ENCODE results near the gene N4BP2. TPM values are rescaled to one million over a fixed set of nuclear protein-coding genes. Genes with fewer than 3 reads are reported as not detected.
"Not testable (repeated sequence)": the region's sequence is repeated elsewhere in the genome, so short reads cannot be mapped to it uniquely, and the experiment has no call there.

Gene N4BP2
- total RNA-seq, 2 donors from 2014 or later: 16.6 to 22.4 TPM

GRCh38 chr4:40143926-40144508 lies 87.4 kb downstream of the N4BP2 start:
- Mint-ChIP-seq H3K36me3 (ENCODE audit: low read depth) (peaks cover 2% of the 10 kb centered on the region), H3K4me3 (no peak overlapping the region), H3K4me1 (peaks cover 2% of the 10 kb centered on the region), H3K27ac (peak overlapping the region; percentile 24), H3K27me3 (no peaks in the 10 kb centered on the region)
- H3K9me3 ChIP-seq (ENCODE audit: control insufficient read depth, low read length, poor library complexity, severe bottlenecking): no peaks in the 10 kb centered on the region
- DNase-seq (no peak), ATAC-seq (no peak)

GRCh38 chr4:40144716-40145115 lies 88.1 kb downstream of the N4BP2 start:
- ATAC-seq (no peak), DNase-seq (no peak)
- peaks cover 2% of the 10 kb centered on the region for H3K36me3 Mint-ChIP-seq (ENCODE audit: low read depth)
- no peaks in the 10 kb centered on the region for H3K27me3 Mint-ChIP-seq
- H3K4me3 Mint-ChIP-seq: no peak overlapping the region
- H3K4me1 Mint-ChIP-seq: peaks cover 2% of the 10 kb centered on the region
- no peaks in the 10 kb centered on the region for H3K9me3 ChIP-seq (ENCODE audit: control insufficient read depth, low read length, poor library complexity, severe bottlenecking)
- H3K27ac Mint-ChIP-seq: peak overlapping the region; percentile 24

GRCh38 chr4:40147490-40147889 lies 90.8 kb downstream of the N4BP2 start:
- H3K4me1 Mint-ChIP-seq; H3K4me3 Mint-ChIP-seq; H3K27me3 Mint-ChIP-seq; ATAC-seq; DNase-seq; H3K36me3 Mint-ChIP-seq (ENCODE audit: low read depth); H3K27ac Mint-ChIP-seq; H3K9me3 ChIP-seq (ENCODE audit: control insufficient read depth, low read length, poor library complexity, severe bottlenecking): not testable (repeated sequence)

- Mint-ChIP-seq H3K27me3 (no peaks in the 10 kb centered on the region), H3K36me3 (ENCODE audit: low read depth) (no peaks in the 10 kb centered on the region), H3K27ac (peak overlapping the region; percentile 67), H3K4me3 (peak overlapping the region; percentile 5), H3K4me1 (peaks cover 7% of the 10 kb centered on the region)
- H3K9me3 ChIP-seq (ENCODE audit: control insufficient read depth, low read length, poor library complexity, severe bottlenecking): peaks cover 2% of the 10 kb centered on the region
- DNase-seq: peak; percentile 24 to 64 (median 41)
- ATAC-seq: peak; percentile 93
Measured at GRCh38 chr4:40149960-40150385, 93.3 kb downstream of the N4BP2 start.

DNA sequence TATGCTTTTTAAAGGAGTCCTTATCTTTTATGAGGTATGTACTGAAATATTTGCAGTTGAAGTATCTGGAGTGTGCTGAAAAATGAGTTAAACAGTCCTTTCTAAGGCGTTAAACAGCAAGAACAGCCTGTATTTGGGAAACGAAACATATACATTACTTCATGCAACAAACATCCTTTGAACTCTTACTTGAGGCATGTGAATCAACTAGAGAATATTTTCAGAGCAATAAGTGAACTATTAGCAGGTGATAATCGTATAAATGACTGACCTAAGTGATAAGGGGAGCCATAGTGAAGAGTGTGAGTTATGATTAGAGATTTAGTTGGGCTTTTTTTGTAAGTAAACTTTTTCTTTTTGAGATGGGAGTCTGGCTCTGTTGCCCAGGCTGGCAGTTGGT lies 94.3 kb downstream of the N4BP2 start:
- Mint-ChIP-seq H3K36me3 (ENCODE audit: low read depth) (no peaks in the 10 kb centered on the region), H3K27ac (peak overlapping the region; percentile 67), H3K27me3 (no peaks in the 10 kb centered on the region), H3K4me1 (peaks cover 7% of the 10 kb centered on the region), H3K4me3 (no peak overlapping the region)
- peaks cover 2% of the 10 kb centered on the region for H3K9me3 ChIP-seq (ENCODE audit: control insufficient read depth, low read length, poor library complexity, severe bottlenecking)
- DNase-seq: no peak
- ATAC-seq: no peak

GRCh38 chr4:40152637-40153036 lies 96.0 kb downstream of the N4BP2 start:
- Mint-ChIP-seq H3K4me1 (peaks cover 7% of the 10 kb centered on the region), H3K4me3 (no peak overlapping the region), H3K27me3 (no peaks in the 10 kb centered on the region), H3K27ac (peak overlapping the region; percentile 16), H3K36me3 (ENCODE audit: low read depth) (no peaks in the 10 kb centered on the region)
- peaks cover 2% of the 10 kb centered on the region for H3K9me3 ChIP-seq (ENCODE audit: control insufficient read depth, low read length, poor library complexity, severe bottlenecking)
- ATAC-seq (peak; percentile 81), DNase-seq (no peak)

DNA sequence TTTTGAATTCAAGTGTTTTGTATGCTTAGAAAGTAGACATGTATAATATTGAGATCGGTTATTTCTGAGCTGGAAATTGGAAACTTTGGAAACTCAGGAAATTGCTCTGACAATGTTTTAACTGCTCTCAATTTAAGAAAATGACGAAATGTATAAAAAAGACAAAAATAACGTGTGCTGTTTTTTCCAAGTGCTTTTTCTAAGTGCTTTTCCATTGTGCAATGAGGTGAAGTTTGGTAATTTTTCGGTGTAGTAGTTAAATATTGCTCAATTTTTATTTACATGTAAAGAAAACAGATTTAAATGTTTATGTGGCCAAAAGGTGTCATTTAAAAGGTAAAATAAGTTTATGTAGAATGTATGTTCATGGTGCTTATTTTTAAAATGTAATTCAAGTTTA lies 100.8 kb downstream of the N4BP2 start:
- H3K9me3 ChIP-seq (ENCODE audit: control insufficient read depth, low read length, poor library complexity, severe bottlenecking): no peaks in the 10 kb centered on the region
- no peak overlapping the region for H3K4me3 Mint-ChIP-seq
- H3K27me3 Mint-ChIP-seq: no peaks in the 10 kb centered on the region
- H3K27ac Mint-ChIP-seq: no peak overlapping the region
- DNase-seq (no peak), ATAC-seq (no peak)
- H3K4me1 Mint-ChIP-seq: peaks cover 5% of the 10 kb centered on the region
- no peaks in the 10 kb centered on the region for H3K36me3 Mint-ChIP-seq (ENCODE audit: low read depth)

- no peak overlapping the region for H3K4me3 Mint-ChIP-seq
Measured at GRCh38 chr4:40160258-40160657, 103.6 kb downstream of the N4BP2 start.

GRCh38 chr4:40164459-40164858 lies 107.8 kb downstream of the N4BP2 start:
- Mint-ChIP-seq H3K4me1 (peaks cover 6% of the 10 kb centered on the region), H3K36me3 (ENCODE audit: low read depth) (peaks cover 10% of the 10 kb centered on the region), H3K27ac (no peak overlapping the region), H3K27me3 (no peaks in the 10 kb centered on the region), H3K4me3 (no peak overlapping the region)
- no peaks in the 10 kb centered on the region for H3K9me3 ChIP-seq (ENCODE audit: control insufficient read depth, low read length, poor library complexity, severe bottlenecking)
- ATAC-seq (no peak), DNase-seq (no peak)

More at GRCh38 chr4:40160258-40160657, 103.6 kb downstream of the N4BP2 start:
- no peak overlapping the region for H3K27ac Mint-ChIP-seq
- H3K9me3 ChIP-seq (ENCODE audit: control insufficient read depth, low read length, poor library complexity, severe bottlenecking): no peaks in the 10 kb centered on the region
- DNase-seq (no peak), ATAC-seq (no peak)
- H3K4me1 Mint-ChIP-seq: peaks cover 6% of the 10 kb centered on the region
- H3K36me3 Mint-ChIP-seq (ENCODE audit: low read depth): peaks cover 5% of the 10 kb centered on the region
- H3K27me3 Mint-ChIP-seq: no peaks in the 10 kb centered on the region

GRCh38 chr4:40165916-40166315 lies 109.3 kb downstream of the N4BP2 start:
- peaks cover 6% of the 10 kb centered on the region for H3K4me1 Mint-ChIP-seq
- ATAC-seq: no peak
- H3K27me3 Mint-ChIP-seq: no peaks in the 10 kb centered on the region
- no peak overlapping the region for H3K4me3 Mint-ChIP-seq
- H3K27ac Mint-ChIP-seq: no peak overlapping the region
- H3K36me3 Mint-ChIP-seq (ENCODE audit: low read depth): peaks cover 10% of the 10 kb centered on the region
- DNase-seq: no peak
- no peaks in the 10 kb centered on the region for H3K9me3 ChIP-seq (ENCODE audit: control insufficient read depth, low read length, poor library complexity, severe bottlenecking)

GRCh38 chr4:40168070-40168469 lies 111.4 kb downstream of the N4BP2 start:
- Mint-ChIP-seq H3K27ac (no peak overlapping the region), H3K36me3 (ENCODE audit: low read depth) (peaks cover 10% of the 10 kb centered on the region), H3K4me3 (no peak overlapping the region), H3K27me3 (no peaks in the 10 kb centered on the region), H3K4me1 (peaks cover 13% of the 10 kb centered on the region)
- ATAC-seq (no peak), DNase-seq (no peak)
- no peaks in the 10 kb centered on the region for H3K9me3 ChIP-seq (ENCODE audit: control insufficient read depth, low read length, poor library complexity, severe bottlenecking)

GRCh38 chr4:40170588-40170987 lies 113.9 kb downstream of the N4BP2 start:
- Mint-ChIP-seq H3K27ac (no peak overlapping the region), H3K4me1 (peaks cover 14% of the 10 kb centered on the region), H3K36me3 (ENCODE audit: low read depth) (peaks cover 5% of the 10 kb centered on the region), H3K4me3 (no peak overlapping the region), H3K27me3 (no peaks in the 10 kb centered on the region)
- ATAC-seq (no peak), DNase-seq (no peak)
- no peaks in the 10 kb centered on the region for H3K9me3 ChIP-seq (ENCODE audit: control insufficient read depth, low read length, poor library complexity, severe bottlenecking)

DNA sequence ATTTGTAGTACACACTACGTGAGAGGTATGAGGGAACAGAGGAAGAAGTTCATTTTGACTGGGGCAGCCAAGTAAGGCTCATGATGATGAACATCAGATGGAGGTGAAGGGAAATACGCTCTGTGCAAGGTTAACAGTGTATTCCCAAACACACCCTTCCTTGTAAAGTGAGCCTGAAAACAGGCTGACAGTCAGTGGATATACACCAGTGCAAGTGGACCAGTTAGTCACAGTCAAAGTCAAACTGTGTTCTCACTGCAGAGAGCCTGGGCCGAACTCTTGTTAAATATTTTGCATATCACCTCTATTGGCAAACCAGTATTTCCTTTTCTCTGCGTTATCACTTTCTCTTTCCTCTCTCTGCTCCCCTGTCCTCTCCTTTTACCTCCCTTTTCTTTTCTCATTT lies 116.8 kb downstream of the N4BP2 start:
- DNase-seq (no peak), ATAC-seq (peak; percentile 40)
- no peak overlapping the region for H3K4me3 Mint-ChIP-seq
- H3K9me3 ChIP-seq (ENCODE audit: control insufficient read depth, low read length, poor library complexity, severe bottlenecking): no peaks in the 10 kb centered on the region
- H3K4me1 Mint-ChIP-seq: peaks cover 14% of the 10 kb centered on the region
- peak overlapping the region; percentile 53 for H3K27ac Mint-ChIP-seq
- H3K36me3 Mint-ChIP-seq (ENCODE audit: low read depth): no peaks in the 10 kb centered on the region
- H3K27me3 Mint-ChIP-seq: no peaks in the 10 kb centered on the region

GRCh38 chr4:40176602-40177001 lies 120.0 kb downstream of the N4BP2 start:
- DNase-seq (no peak), ATAC-seq (no peak)
- Mint-ChIP-seq H3K27me3 (no peaks in the 10 kb centered on the region), H3K4me3 (no peak overlapping the region), H3K36me3 (ENCODE audit: low read depth) (no peaks in the 10 kb centered on the region), H3K4me1 (peaks cover 14% of the 10 kb centered on the region), H3K27ac (no peak overlapping the region)
- H3K9me3 ChIP-seq (ENCODE audit: control insufficient read depth, low read length, poor library complexity, severe bottlenecking): no peaks in the 10 kb centered on the region

All from T-helper 17 cell (primary cell).